GM18907 (cell line): ENCODE results near the gene PRPF40B.
"Not testable (repeated sequence)": the region's sequence is repeated elsewhere in the genome, so short reads cannot be mapped to it uniquely, and the experiment has no call there.

Source experiments
- ATAC-seq: cut with Tn5 transposase; IDR thresholded peaks from one replicate; pipeline ENCODE4 v1.9.1; 2021; ENCODE audit warnings: mild to moderate bottlenecking, moderate library complexity; ENCODE audit not compliant: unreplicated experiment

Gene PRPF40B

GRCh38 chr12:49623142-49623904 is at the start of gene PRPF40B:
Gene PRPF40B (plus strand): TSS chr12:49623561. CDS start chr12:49623591, 30 bp downstream.
- ATAC-seq: peak; percentile 69

GRCh38 chr12:49577589-49578315 is 45.6 kb upstream of the PRPF40B start:
- ATAC-seq: no peak

GRCh38 chr12:49578471-49579112 is 44.8 kb upstream of the PRPF40B start:
- ATAC-seq: no peak

GRCh38 chr12:49580572-49581535 is 42.5 kb upstream of the PRPF40B start:
- ATAC-seq: no peak

- no peak for ATAC-seq
These were observed 41.2 kb upstream of the PRPF40B start for GRCh38 chr12:49582201-49582600.

GRCh38 chr12:49582850-49583249 is 40.5 kb upstream of the PRPF40B start:
- no peak for ATAC-seq

GRCh38 chr12:49583366-49584094 is 39.8 kb upstream of the PRPF40B start:
- no peak for ATAC-seq

- no peak for ATAC-seq
These were observed 38.8 kb upstream of the PRPF40B start for GRCh38 chr12:49584591-49584990.

- no peak for ATAC-seq
These were observed 37.6 kb upstream of the PRPF40B start for GRCh38 chr12:49585477-49586459.

- ATAC-seq: no peak
These were observed 36.0 kb upstream of the PRPF40B start for GRCh38 chr12:49587174-49587908.

- no peak for ATAC-seq
These were observed 35.1 kb upstream of the PRPF40B start for GRCh38 chr12:49588281-49588680.

GRCh38 chr12:49588721-49589516 is 34.4 kb upstream of the PRPF40B start:
- ATAC-seq: no peak

- ATAC-seq: no peak
These were observed 24.8 kb upstream of the PRPF40B start for GRCh38 chr12:49598527-49598926.

- no peak for ATAC-seq
These were observed 23.4 kb upstream of the PRPF40B start for GRCh38 chr12:49599961-49600360.

- ATAC-seq: no peak
These were observed 19.6 kb upstream of the PRPF40B start for GRCh38 chr12:49603721-49604120.

- no peak for ATAC-seq
These were observed 18.5 kb upstream of the PRPF40B start for GRCh38 chr12:49604856-49605255.

- ATAC-seq: not testable (repeated sequence)
These were observed 17.8 kb upstream of the PRPF40B start, which contains the start of gene FAM186B for GRCh38 chr12:49605539-49605938. Gene FAM186B (minus strand): TSS chr12:49605639. CDS start chr12:49605477, 162 bp downstream.
